ENCODE data around the gene UTF1.
"Not testable (repeated sequence)": the region's sequence is repeated elsewhere in the genome, so short reads cannot be mapped to it uniquely, and the experiment has no call there.

Gene UTF1

DNA sequence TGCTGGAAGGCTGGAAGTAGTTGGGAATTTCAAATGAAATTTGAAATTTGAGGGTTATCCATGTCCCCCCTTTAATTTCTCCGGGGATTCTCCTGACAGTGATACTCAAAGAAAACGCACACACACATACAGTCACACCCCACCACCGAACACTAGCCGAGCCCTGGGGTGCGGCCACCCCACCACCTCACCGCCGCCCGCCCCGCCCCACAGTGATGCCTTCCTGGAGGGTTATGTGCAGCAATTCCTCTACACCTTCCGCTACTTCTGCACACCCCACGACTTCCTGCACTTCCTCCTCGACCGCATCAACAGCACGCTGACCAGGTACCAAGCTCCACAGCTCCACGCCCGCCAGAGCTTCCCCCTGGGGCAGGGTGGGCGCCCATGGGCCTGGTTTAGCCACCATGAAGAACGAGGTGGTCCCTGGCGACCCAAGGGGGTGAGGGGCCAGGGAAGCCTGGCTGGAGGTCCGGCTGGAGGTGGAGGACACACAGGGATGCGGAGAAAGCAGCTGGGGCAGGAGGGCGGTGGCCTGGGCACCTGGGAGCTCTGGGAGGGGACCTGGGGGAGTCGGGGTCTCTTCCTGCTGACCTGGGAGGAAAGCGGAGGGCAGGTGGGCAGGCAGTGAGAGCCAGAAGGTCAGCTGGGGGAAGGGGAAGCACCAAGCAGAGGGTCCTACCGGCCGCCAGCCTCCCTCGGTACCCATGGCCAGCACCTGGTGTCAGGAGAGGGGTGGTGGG is 19.4 kb upstream of the UTF1 start:
- DNase-seq, result no peak

DNA sequence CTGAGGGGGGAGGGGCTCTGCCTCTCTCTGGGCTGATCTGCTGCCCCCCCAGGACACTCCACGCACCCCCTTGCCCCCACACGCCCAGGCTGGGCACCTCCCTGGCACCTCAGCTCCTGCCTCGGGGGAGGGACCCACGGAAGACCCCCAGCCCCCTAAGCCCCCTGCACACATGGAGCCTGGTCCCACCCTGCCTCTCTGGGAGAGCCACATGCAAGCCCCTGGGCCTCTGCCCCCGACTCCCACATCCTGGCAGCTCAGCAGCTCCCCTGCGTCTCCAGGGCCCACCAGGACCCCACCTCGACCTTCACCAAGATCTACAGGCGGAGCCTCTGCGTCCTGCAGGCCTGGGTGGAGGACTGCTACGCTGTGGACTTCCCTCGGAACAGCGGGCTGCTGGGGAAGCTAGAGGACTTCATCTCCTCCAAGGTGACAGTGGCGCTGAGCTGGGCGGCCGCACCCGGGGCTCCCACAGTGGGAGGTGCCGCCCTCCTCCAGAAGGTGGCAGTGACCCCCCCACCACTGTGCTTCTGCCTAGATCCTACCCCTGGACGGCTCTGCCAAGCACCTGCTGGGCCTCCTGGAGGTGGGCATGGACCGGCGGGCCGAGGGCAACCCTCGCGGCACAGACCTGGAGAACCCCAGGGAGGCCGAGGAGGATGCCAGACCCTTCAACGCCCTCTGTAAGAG is 18.7 kb upstream of the UTF1 start:
- no peak for DNase-seq

DNA sequence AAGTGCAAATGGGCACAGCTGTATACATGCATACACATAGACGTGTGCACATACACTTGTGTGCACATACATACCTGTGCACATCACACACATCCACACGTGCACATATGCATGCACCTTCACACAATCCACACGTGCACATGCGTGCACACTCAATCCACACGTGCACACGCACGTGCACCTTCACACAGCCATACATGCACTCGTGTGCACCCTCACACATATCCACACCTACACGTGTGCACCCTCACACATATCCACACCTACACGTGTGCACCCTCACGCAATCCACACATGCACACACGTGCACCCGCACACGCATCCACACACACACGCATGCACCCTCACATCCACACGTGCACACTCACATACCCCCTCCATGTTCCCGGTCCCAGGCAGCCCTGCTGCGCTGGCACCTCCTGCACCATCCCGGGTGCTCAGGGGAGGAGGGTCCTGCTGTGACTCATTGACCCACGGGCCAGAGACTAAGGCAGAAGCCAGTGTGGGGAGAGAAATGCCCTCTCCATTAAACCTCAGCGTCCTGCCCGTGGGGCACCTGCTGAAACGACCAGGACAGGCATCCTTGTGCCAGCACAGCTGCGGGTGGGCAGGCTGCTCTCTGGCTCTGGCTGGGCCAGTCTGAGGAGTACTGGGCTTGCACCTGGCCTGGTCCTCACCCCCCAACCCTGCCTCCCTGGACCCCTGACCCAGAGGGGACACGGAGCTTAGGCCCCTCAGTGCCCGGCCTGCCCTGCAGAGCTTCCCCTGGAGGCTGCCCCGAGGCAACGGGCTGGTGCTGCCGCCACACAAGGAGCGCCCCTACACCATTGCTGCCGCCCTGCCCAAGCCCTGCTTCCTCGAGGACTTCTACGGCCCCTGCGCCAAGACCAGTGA is 17.8 kb upstream of the UTF1 start:
- no peak for DNase-seq

GRCh38 chr10:133212853-133213494 is 17.0 kb upstream of the UTF1 start:
- no peak for DNase-seq

DNA sequence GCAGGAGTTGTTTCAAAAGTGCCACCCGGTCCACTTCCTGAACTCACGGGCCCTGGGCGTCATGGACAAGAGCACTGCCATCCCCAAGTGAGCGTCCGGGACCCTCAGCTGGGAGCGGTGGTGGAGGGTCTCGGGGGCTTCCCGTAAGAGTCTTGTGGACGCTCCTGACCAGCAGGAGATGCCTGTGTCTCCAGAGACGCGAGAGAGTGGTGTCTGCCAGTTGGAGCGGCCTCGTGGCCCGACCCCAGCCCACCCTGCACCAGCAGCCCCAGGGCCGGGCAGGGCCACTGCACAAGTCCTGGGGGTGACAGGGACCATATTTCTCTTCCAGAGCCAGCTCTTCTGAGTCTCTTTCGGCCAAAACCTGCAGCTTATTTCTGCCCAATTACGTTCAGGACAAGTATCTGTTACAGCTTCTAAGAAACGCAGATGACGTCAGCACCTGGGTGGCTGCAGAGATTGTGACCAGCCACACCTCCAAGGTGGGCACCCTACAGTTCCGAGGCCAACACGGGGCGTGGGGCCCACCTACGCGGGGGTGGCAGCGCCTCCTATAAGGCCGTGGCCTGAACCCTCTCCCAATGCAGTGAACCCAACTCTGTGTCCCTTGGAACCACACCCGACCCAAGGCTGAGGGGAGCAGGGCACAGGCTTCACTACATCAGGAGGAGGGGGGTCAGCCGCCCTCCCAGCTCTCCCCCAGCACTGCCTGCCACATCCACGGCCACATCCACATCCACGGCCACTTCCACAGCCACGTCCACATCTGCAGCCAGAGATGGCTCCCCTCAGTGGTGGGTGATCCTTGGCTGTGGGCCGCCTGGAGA is 16.2 kb upstream of the UTF1 start:
- no peak for DNase-seq

- no peak for DNase-seq
Observed at GRCh38 chr10:133214468-133215410, 15.3 kb upstream of the UTF1 start.

GRCh38 chr10:133215586-133215985 is 14.4 kb upstream of the UTF1 start:
- DNase-seq, result no peak

GRCh38 chr10:133216776-133217175 is 13.2 kb upstream of the UTF1 start:
- DNase-seq, result no peak

DNA sequence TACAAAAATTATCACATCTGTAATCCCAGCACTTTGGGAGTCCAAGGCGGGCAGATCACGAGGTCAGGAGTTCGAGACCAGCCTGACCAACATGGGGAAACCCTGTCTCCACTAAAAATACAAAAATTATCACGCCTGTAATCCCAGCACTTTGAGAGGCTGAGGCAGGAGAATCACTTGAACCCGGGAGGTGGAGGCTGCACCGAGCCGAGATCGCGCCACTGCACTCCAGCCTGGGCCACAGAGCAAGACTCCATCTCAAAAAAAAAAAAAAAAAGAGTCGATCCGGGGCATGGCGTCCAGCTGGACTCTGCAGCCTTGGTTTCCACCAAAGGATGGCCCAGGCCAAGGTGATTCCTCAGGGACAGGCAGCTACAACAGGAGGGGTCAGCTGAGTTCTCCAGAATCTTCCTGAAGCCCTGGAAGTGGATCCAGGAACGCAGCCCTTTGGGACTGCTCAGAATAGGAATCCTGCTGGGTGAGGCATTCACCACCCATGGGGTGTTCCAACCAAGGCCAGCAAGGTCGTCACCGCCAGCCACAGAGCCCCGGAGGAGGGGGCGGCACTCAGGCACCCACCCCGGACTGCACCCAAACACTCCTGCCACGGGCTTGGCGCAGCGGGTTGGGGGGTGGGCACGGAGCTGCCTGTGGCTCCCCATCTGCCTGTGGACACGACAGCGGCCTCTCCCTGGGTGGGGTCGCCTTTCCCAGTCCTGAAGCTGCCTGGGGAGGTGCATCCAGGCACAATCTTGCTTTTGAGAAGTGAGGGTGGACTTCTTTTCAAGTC is 12.0 kb upstream of the UTF1 start:
- no peak for DNase-seq

- no peak for DNase-seq
Observed at GRCh38 chr10:133218891-133219290, 11.1 kb upstream of the UTF1 start.

DNA sequence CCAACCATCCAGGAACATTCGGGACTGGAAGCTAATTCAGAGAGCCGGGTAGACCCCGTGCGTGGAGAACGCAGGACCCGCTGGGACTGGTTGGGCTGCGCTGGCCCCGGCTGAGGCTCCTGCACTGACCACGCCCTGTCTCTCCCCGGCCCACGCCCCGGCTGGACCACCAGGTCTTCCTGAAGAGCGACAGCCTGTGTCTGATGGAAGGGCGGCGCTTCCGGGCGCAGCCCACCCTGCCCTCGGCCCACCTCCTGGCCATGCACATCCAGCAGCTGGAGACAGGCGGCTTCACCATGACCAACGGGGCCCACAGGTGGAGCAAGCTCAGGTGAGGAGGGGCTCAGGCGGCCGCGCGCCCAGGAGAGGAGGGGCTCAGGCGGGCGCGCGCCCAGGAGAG is 10.2 kb upstream of the UTF1 start:
- DNase-seq, result no peak

GRCh38 chr10:133221331-133221730 is 8.7 kb upstream of the UTF1 start:
- DNase-seq, result no peak

- not testable (repeated sequence) for DNase-seq
Observed at GRCh38 chr10:133221756-133222155, 8.3 kb upstream of the UTF1 start.

GRCh38 chr10:133224076-133224475 is 5.9 kb upstream of the UTF1 start:
- no peak for DNase-seq

DNA sequence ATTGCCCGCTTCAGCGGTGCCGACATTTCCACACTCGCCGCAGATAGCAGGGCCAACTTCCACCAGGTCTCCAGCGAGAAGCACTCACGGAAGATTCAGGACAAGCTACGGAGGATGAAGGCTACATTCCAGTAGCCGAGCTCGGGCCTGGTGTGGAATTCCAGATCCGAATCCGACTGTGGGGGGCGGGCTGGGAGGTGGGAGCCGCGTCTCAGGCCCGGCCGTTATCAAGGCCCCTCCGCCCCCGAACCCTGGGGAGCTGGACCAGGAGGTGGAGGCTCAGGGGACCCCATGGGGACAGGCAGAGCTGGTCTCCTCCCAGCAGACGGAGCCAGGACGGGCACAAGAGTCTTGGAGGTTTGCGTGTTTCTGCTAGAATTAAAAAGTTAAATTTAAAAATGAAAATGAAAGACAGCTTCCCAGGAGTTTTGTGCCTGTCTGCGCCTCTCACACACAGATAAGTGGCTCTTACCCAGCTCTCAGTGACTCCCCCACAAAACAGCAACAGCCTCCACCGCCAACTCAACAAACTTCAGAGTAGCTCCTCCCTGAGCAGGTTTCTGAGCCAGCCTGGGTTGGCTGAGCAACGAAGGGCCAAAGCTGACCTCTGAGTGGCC is 5.2 kb upstream of the UTF1 start:
- DNase-seq, result no peak

DNA sequence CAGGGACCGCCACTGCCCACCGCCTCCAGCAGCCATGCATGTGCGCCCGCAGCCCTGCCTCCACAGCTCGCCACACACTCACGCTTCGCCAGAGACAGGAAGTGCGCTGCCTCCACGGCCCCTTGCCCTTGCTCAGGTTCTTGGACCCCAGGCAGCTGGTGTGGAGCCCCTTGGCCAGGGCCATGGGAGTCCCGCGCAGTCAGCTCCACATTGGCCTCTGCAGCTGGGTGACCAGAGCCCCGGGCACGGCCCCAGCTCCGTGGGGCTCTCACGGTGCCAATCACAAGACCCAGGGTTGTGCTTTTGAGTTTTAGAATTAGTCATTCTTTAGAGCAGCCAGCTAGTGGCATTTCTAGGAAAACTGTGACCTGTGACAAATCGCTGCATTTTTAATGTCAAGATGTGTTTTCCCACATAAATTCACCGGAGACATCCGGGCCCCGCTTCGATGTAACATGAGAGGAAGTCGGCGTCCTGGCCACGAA is 4.3 kb upstream of the UTF1 start:
- no peak for DNase-seq

GRCh38 chr10:133226251-133226808 is 3.7 kb upstream of the UTF1 start:
- no peak for DNase-seq

DNA sequence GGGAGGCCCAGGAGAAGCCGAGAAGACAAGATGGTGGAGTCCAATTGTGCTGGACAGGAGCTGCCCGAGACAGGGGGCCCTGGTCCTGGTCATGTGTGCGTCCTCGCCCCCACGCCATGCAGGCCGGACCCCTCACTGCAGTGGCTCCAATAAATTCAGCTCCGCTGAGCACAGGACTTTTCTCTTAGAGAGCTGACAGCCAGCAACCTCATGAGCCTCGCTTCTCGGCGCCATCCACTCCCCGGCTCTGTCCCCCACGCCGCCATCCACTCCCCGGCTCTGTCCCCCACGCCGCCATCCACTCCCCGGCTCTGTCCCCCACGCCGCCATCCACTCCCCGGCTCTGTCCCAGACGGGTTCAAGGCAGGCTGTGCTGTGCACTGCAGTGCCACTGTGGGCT is 2.8 kb upstream of the UTF1 start:
- no peak for DNase-seq

Measured in CD4-positive, alpha-beta T cell treated with Interleukin-15 for 1 hour (primary cell).